Measurements from ENCODE around the gene AQP12B.

DNA sequence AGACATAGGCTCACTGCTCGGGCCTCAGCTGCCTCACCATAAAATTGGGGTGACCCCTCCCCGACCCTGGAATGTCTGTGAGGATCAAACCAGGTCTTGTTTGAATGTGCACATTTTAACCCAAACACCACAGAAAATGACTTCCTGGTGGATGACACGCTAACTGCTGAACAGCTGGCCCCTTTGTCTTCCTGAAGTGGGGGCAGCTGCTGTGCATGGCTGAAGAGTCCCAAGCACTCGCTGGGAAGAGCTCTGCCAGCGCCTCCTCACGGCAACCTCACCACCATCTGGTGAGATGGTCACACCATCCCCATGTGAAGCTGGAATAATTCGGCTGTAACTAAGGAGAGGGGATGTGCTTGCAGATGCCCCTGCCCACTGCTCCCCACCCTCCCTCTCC, 43.0 kb upstream of the AQP12B start:
- TF ChIP-seq, protein P1, sequence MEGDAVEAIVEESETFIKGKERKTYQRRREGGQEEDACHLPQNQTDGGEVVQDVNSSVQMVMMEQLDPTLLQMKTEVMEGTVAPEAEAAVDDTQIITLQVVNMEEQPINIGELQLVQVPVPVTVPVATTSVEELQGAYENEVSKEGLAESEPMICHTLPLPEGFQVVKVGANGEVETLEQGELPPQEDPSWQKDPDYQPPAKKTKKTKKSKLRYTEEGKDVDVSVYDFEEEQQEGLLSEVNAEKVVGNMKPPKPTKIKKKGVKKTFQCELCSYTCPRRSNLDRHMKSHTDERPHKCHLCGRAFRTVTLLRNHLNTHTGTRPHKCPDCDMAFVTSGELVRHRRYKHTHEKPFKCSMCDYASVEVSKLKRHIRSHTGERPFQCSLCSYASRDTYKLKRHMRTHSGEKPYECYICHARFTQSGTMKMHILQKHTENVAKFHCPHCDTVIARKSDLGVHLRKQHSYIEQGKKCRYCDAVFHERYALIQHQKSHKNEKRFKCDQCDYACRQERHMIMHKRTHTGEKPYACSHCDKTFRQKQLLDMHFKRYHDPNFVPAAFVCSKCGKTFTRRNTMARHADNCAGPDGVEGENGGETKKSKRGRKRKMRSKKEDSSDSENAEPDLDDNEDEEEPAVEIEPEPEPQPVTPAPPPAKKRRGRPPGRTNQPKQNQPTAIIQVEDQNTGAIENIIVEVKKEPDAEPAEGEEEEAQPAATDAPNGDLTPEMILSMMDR (IDR thresholded peaks at IDR 0.05), result no peak
- no peak for TF ChIP-seq EP300 (IDR thresholded peaks at IDR 0.05)

Data from ovary (tissue), 3 donors.